Prostate gland (tissue), 2 donors: Measurements from ENCODE around the gene CTDSP1. TPM values are rescaled to one million over a fixed set of nuclear protein-coding genes. Genes with fewer than 3 reads are reported as not detected.

Experiments used
- DNase-seq: peaks from one replicate; pipeline ENCODE4 v3.0.0-alpha.2; 2019; ENCODE audit warnings: low spot score
- H3K27ac ChIP-seq, 2 donors: fragments of 200-600 bp; sonication (generic); 2 replicates each; pipeline ENCODE4 v1.5.1; 2017 to 2019
- H3K27me3 ChIP-seq: fragments of 200-600 bp; sonication (generic); replicated peaks from 2 replicates; pipeline ENCODE4 v1.5.1; 2019; ENCODE audit not compliant: insufficient read depth
- H3K36me3 ChIP-seq, 2 donors: fragments of 200-600 bp; sonication (generic); 1 replicate in 1 of 2; 2 replicates in 1 of 2; pipeline versions ENCODE4 v1.5.1 to v1.8.1; 2017 to 2019
- H3K4me1 ChIP-seq: fragments of 200-600 bp; sonication (generic); replicated peaks from 2 replicates; pipeline ENCODE4 v1.5.1; 2019
- H3K4me3 ChIP-seq, 2 donors: fragments of 200-600 bp; sonication (generic); 2 replicates each; pipeline ENCODE4 v1.5.1; 2017 to 2019
- H3K9me3 ChIP-seq: fragments of 200-600 bp; sonication (generic); 2 replicates; pipeline ENCODE4 v1.5.1; 2017
- POLR2A ChIP-seq: fragments of 450-650 bp; IDR thresholded peaks from one replicate; pipeline ENCODE4 v1.6.1; 2016; ENCODE audit warnings: antibody characterized with exemption, mild to moderate bottlenecking
- POLR2AphosphoS5 ChIP-seq: sonication (generic); formaldehyde crosslinking; IDR thresholded peaks from one replicate; pipeline ENCODE4 v1.6.1; 2017; ENCODE audit warnings: antibody characterized with exemption
- WGBS: methylation state at CpG from one replicate; pipeline ENCODE4 v1.1.5; 2018; 5-methylcytosine and 5-hydroxymethylcytosine counted together
- intact Hi-C: fragments of 100-400 bp; cut with DNase I; formaldehyde crosslinking; loops from one replicate; pipeline ENCODE4 v1.14.2; 2022
- total RNA-seq, 2 donors: library from RNA; depleted of rRNA; stranded (reverse); fragments of >200 nt; gene quantifications; one replicate each; pipeline ENCODE4 v1.1.0, GENCODE V29; 2016
- TF ChIP-seq, protein P1 (sequence below), 4 experiments: fragments of 200-600 bp in 2 of 4; fragments of 450-650 bp in 2 of 4; sonication (generic) in 2 of 4; IDR thresholded peaks; 1 replicate in 3 of 4; 2 replicates in 1 of 4; pipeline ENCODE4 v1.5.1; 2016 to 2019; ENCODE audit warnings: antibody characterized with exemption in 4 of 4, mild to moderate bottlenecking in 2 of 4, moderate library complexity in 2 of 4

The CTDSP1 gene
- total RNA-seq, 2 donors from 2014 or later: 145 to 180 TPM

DNA sequence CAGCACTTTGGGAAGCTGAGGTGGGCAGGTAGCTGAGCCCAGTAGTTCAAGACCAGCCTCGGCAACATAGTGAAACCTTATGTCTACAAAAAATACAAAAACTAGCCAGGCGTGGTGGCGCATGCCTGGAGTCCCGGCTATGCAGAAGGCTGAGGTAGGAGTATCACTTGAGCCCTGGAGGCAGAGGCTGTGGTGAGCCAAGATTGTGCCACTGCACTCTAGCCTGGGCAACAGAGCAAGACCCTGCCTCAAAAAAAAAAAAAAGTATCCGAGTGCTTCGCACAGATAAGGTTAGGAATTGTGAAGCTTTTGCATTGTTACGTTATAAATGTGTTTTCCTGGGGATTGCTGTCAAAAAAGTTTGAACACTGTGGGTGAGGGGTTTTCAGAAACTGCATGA is 4.1 kb downstream of the CTDSP1 start:
- Histone ChIP-seq H3K27me3 (no peaks in the 10 kb centered on the region), H3K27ac (peak overlapping the region in 1 of 2 donors; percentile 99), H3K4me1 (peaks cover 25% of the 10 kb centered on the region), H3K9me3 (no peaks in the 10 kb centered on the region), H3K36me3 (peaks cover 7 to 24% of the 10 kb centered on the region in 2 donors), H3K4me3 (no peak overlapping the region)
- intact Hi-C loops: no loop called here
- DNase-seq: no peak
- WGBS: 55% methylated on average over 7 of the region's 7 CpGs
- TF ChIP-seq POLR2A: no peak
- no peak for TF ChIP-seq POLR2AphosphoS5

DNA sequence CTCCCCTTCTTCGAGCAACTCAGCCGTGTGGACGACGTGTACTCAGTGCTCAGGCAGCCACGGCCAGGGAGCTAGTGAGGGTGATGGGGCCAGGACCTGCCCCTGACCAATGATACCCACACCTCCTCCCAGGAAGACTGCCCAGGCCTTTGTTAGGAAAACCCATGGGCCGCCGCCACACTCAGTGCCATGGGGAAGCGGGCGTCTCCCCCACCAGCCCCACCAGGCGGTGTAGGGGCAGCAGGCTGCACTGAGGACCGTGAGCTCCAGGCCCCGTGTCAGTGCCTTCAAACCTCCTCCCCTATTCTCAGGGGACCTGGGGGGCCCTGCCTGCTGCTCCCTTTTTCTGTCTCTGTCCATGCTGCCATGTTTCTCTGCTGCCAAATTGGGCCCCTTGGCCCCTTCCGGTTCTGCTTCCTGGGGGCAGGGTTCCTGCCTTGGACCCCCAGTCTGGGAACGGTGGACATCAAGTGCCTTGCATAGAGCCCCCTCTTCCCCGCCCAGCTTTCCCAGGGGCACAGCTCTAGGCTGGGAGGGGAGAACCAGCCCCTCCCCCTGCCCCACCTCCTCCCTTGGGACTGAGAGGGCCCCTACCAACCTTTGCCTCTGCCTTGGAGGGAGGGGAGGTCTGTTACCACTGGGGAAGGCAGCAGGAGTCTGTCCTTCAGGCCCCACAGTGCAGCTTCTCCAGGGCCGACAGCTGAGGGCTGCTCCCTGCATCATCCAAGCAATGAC is 4.8 kb downstream of the CTDSP1 start:
- no peak overlapping the region for H3K4me3 ChIP-seq
- H3K4me1 ChIP-seq: peaks cover 25% of the 10 kb centered on the region
- no peaks in the 10 kb centered on the region for H3K9me3 ChIP-seq
- H3K27ac ChIP-seq: peak overlapping the region; percentile 86 to 99
- no peak for DNase-seq
- WGBS: 64% methylated on average over 11 of the region's 16 CpGs
- TF ChIP-seq POLR2A (no peak), POLR2AphosphoS5 (no peak)
- TF ChIP-seq, protein P1, sequence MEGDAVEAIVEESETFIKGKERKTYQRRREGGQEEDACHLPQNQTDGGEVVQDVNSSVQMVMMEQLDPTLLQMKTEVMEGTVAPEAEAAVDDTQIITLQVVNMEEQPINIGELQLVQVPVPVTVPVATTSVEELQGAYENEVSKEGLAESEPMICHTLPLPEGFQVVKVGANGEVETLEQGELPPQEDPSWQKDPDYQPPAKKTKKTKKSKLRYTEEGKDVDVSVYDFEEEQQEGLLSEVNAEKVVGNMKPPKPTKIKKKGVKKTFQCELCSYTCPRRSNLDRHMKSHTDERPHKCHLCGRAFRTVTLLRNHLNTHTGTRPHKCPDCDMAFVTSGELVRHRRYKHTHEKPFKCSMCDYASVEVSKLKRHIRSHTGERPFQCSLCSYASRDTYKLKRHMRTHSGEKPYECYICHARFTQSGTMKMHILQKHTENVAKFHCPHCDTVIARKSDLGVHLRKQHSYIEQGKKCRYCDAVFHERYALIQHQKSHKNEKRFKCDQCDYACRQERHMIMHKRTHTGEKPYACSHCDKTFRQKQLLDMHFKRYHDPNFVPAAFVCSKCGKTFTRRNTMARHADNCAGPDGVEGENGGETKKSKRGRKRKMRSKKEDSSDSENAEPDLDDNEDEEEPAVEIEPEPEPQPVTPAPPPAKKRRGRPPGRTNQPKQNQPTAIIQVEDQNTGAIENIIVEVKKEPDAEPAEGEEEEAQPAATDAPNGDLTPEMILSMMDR (IDR thresholded peaks at IDR 0.05): no peak
- no peaks in the 10 kb centered on the region for H3K27me3 ChIP-seq
- intact Hi-C loops: loop anchor here (5.0 kb wide), 1 partner anchor 48 kb away; no protein-coding TSS in a partner anchor
- peaks cover 7 to 24% of the 10 kb centered on the region in 2 donors for H3K36me3 ChIP-seq

DNA sequence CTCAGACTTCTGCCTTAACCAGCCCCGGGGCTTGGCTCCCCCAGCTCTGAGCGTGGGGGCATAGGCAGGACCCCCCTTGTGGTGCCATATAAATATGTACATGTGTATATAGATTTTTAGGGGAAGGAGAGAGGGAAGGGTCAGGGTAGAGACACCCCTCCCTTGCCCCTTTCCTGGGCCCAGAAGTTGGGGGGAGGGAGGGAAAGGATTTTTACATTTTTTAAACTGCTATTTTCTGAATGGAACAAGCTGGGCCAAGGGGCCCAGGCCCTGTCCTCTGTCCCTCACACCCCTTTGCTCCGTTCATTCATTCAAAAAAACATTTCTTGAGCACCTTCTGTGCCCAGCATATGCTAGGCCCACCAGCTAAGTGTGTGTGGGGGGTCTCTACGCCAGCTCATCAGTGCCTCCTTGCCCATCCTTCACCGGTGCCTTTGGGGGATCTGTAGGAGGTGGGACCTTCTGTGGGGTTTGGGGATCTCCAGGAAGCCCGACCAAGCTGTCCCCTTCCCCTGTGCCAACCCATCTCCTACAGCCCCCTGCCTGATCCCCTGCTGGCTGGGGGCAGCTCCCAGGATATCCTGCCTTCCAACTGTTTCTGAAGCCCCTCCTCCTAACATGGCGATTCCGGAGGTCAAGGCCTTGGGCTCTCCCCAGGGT is 5.5 kb downstream of the CTDSP1 start:
- H3K4me3 ChIP-seq: no peak overlapping the region
- H3K9me3 ChIP-seq: no peaks in the 10 kb centered on the region
- intact Hi-C loops: loop anchor here (5.0 kb wide), 1 partner anchor 47 kb away; no protein-coding TSS in a partner anchor
- DNase-seq: no peak
- H3K36me3 ChIP-seq: peaks cover 7 to 24% of the 10 kb centered on the region in 2 donors
- H3K27ac ChIP-seq: peak overlapping the region; percentile 86 to 99
- no peaks in the 10 kb centered on the region for H3K27me3 ChIP-seq
- 49% methylated on average over 8 of the region's 8 CpGs for WGBS
- peaks cover 25% of the 10 kb centered on the region for H3K4me1 ChIP-seq
- no peak for TF ChIP-seq POLR2AphosphoS5
- no peak for TF ChIP-seq POLR2A
- TF ChIP-seq, protein P1 (IDR thresholded peaks at IDR 0.05): no peak

DNA sequence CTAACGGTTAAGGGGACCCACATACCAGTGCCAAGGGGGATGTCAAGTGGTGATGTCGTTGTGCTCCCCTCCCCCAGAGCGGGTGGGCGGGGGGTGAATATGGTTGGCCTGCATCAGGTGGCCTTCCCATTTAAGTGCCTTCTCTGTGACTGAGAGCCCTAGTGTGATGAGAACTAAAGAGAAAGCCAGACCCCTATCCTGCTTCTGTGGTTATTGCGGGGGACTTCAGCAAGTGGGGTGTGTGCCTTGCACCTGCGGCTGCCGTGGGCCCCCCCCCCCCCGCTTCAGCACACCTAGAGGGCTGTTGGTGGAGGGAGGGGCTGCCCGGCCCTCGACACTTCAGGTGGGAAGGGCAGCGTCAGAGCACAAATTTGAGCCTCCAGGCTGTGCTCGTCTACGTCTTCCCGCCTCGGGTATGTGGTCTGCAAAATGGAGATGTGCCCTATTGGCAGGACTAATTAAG is 6.1 kb downstream of the CTDSP1 start:
- peak overlapping the region; percentile 86 to 99 for H3K27ac ChIP-seq
- 8% methylated on average over 12 of the region's 15 CpGs for WGBS
- H3K36me3 ChIP-seq: peaks cover 7 to 24% of the 10 kb centered on the region in 2 donors
- H3K4me3 ChIP-seq: peak overlapping the region in 1 of 2 donors; percentile 18
- no peak for DNase-seq
- H3K27me3 ChIP-seq: no peaks in the 10 kb centered on the region
- H3K9me3 ChIP-seq: no peaks in the 10 kb centered on the region
- TF ChIP-seq, protein P1 (IDR thresholded peaks at IDR 0.05): no peak
- TF ChIP-seq POLR2A: peak; percentile 24
- peaks cover 25% of the 10 kb centered on the region for H3K4me1 ChIP-seq
- intact Hi-C loops: loop anchor here (2.0 to 5.0 kb wide), 3 partner anchors 47 to 161 kb away; no protein-coding TSS in a partner anchor

DNA sequence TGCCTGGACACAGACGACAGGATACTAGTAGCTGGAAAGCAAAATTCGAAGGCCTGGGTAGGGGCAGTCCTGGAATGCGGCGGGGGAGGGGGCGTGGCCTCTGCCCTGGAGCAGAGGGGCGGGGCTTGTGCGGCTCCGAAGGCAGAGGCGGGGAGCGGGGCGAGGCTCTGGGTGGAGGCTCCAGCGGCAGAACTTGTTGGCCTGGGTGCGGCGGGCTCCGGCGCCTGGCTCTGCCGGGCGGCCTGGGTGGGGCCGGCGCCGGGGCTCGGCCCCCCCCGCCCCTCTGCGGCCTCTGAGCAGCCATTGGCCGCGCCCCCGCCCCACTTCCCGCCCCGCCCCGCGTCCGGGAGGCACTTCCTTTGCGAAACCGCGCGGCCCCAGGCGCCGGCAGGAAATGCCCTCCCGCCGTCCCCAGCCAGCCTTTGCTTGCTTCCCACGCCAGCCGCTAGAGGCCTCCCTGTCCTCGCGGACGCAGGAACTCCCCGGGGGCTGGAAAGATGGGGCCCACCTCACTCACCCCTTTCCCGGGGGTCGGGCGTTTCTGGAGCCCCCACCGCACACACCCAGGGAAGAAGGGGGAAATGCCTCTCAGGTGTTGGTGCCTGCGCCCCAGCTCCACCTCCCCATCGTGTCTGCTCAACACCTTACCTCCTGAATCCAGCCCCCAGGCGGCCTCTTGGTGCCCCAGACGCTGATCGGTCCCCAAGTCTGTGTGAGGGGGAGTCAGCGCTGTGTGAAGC is 6.7 kb downstream of the CTDSP1 start:
- peak; percentile 96 for DNase-seq
- intact Hi-C loops: loop anchor here (2.0 to 5.0 kb wide), 3 partner anchors 46 to 160 kb away; no protein-coding TSS in a partner anchor
- H3K27me3 ChIP-seq: no peaks in the 10 kb centered on the region
- peaks cover 25% of the 10 kb centered on the region for H3K4me1 ChIP-seq
- H3K4me3 ChIP-seq: peak overlapping the region; percentile 27 to 35
- H3K27ac ChIP-seq: peak overlapping the region; percentile 92 to 99
- H3K9me3 ChIP-seq: no peaks in the 10 kb centered on the region
- peak; percentile 11 for TF ChIP-seq POLR2A
- TF ChIP-seq POLR2AphosphoS5: peak; percentile 52
- TF ChIP-seq, protein P1 (IDR thresholded peaks at IDR 0.05): peak; percentile 51 to 91 (median 83)
- 1% methylated on average over 54 of the region's 56 CpGs for WGBS
- peaks cover 7 to 24% of the 10 kb centered on the region in 2 donors for H3K36me3 ChIP-seq
